ENCODE results near the gene EVA1C. TPM values are rescaled to one million over a fixed set of nuclear protein-coding genes. Genes with fewer than 3 reads are reported as not detected.
A peak's percentile ranks its signal among the peaks of the same experiment; 100 is the strongest.

Gene EVA1C
- total and polyA plus RNA-seq, 12 donors, result 12.1 to 42.9 (median 14.0) TPM

DNA sequence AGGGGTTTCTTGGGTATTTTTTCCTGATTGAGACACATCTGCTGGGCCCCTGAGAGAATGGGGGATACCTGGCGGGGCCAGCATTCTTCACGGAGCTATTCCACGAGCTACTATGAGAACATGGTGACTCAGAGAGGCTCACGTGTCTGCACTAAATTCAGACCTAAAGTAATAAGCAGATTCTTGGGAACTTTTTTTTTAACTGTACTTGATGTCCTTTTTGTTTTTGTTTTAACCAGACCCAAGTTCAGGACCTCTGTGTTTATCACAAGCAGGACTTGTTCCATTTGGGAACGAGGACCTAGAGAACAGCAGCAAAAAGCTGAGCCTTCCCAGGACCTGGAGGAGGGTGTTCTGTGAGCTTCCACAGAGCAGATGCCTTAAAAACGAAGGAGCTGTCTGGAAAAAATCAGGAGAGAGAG is 44.0 kb downstream of the EVA1C start:
- peak; percentile 14 to 85 (median 56) for ATAC-seq
- DNase-seq, result no peak
- intact Hi-C loops (cut with DNase I), result loop anchor here in 6 of 10 donors (5.0 kb wide), 3 partner anchors 34 to 44 kb away; partner anchors contain the start of gene EVA1C (in 3 of the 6)
- Histone ChIP-seq H3K4me1 (peaks cover 18 to 45% (median 30%) of the 10 kb centered on the region in 9 donors), H3K36me3 (peaks cover 0 to 73% (median 23%) of the 10 kb centered on the region in 9 donors), H3K27ac (peak overlapping the region; percentile 19 to 83 (median 64)), H3K9me3 (no peaks in the 10 kb centered on the region), H3K4me3 (no peak overlapping the region), H3K27me3 (no peaks in the 10 kb centered on the region)
- WGBS, 2 donors, result 49 to 71% methylated on average over 6 of the region's 6 CpGs
- TF ChIP-seq, protein P1, sequence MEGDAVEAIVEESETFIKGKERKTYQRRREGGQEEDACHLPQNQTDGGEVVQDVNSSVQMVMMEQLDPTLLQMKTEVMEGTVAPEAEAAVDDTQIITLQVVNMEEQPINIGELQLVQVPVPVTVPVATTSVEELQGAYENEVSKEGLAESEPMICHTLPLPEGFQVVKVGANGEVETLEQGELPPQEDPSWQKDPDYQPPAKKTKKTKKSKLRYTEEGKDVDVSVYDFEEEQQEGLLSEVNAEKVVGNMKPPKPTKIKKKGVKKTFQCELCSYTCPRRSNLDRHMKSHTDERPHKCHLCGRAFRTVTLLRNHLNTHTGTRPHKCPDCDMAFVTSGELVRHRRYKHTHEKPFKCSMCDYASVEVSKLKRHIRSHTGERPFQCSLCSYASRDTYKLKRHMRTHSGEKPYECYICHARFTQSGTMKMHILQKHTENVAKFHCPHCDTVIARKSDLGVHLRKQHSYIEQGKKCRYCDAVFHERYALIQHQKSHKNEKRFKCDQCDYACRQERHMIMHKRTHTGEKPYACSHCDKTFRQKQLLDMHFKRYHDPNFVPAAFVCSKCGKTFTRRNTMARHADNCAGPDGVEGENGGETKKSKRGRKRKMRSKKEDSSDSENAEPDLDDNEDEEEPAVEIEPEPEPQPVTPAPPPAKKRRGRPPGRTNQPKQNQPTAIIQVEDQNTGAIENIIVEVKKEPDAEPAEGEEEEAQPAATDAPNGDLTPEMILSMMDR (IDR thresholded peaks at IDR 0.05), result no peak

DNA sequence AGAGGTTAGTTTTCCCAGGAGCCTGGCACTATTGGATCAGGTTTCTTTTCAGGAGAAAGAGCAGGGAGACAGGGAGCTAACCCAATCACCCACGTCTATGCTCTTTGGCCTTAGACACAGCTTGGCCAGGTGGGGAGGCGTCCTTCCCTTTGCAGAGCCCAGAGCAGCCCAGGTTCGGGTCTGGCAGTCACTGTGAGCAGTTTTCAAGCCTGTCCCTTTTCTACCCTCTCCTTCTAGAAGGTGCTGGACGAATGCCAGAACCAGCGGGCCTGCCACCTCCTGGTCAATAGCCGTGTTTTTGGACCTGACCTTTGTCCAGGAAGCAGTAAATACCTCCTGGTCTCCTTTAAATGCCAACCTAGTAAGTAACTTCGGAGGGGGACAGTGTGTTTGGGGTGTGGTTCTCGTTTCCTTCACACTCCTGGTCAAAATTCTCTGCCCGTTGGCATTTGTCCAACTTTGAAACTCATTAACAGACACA is 44.9 kb downstream of the EVA1C start:
- 38 to 42% methylated on average over 9 of the region's 9 CpGs for whole genome bisulfite sequencing, 2 donors
- intact Hi-C loops (cut with DNase I), result loop anchor here in 6 of 10 donors (5.0 kb wide), 3 partner anchors 35 to 45 kb away; partner anchors contain the start of gene EVA1C (in 3 of the 6)
- H3K27ac ChIP-seq, result peak overlapping the region; percentile 27 to 83 (median 64)
- no peaks in the 10 kb centered on the region for H3K9me3 ChIP-seq
- peaks cover 0 to 81% (median 23%) of the 10 kb centered on the region in 9 donors for H3K36me3 ChIP-seq
- no peak overlapping the region for H3K4me3 ChIP-seq
- TF ChIP-seq, protein P1 (IDR thresholded peaks at IDR 0.05), result peak in 5 of 9 donors; percentile 8 to 43 (median 34)
- peak; percentile 36 to 52 for DNase-seq
- no peaks in the 10 kb centered on the region for H3K27me3 ChIP-seq
- peaks cover 15 to 36% (median 22%) of the 10 kb centered on the region in 9 donors for H3K4me1 ChIP-seq
- ATAC-seq, result peak in 7 of 8 donors; percentile 9 to 61 (median 32)

DNA sequence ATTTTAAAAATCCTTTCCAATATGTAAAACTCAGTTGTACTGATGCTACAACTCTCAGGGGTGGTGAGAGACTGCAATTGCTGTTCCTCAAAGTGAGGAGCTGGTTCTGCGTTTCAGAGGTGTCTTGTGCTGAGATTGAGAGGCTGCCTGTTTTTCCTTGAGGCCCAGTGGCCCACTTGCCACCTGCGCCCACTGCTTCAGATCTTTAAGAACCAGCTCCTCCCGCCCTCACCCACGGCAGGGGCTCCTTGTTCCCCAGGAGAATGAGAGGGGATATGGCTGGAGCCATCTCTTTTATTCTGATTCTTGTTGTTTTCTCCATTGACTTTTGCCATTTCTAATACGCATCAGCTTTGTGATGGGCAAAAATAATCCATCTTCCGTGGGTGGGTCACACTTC is 45.5 kb downstream of the EVA1C start:
- Histone ChIP-seq H3K27me3 (no peaks in the 10 kb centered on the region), H3K9me3 (no peaks in the 10 kb centered on the region), H3K36me3 (peaks cover 0 to 82% (median 23%) of the 10 kb centered on the region in 9 donors), H3K4me1 (peaks cover 15 to 31% (median 22%) of the 10 kb centered on the region in 9 donors), H3K27ac (peak overlapping the region in 8 of 10 donors; percentile 44 to 83 (median 64)), H3K4me3 (no peak overlapping the region)
- TF ChIP-seq, protein P1 (IDR thresholded peaks at IDR 0.05), result no peak
- WGBS, 2 donors, result 91 to 93% methylated on average over 6 of the region's 6 CpGs
- intact Hi-C loops (cut with DNase I), result loop anchor here in 6 of 10 donors (5.0 kb wide), 3 partner anchors 36 to 46 kb away; partner anchors contain the start of gene EVA1C (in 3 of the 6)
- ATAC-seq (no peak), DNase-seq (no peak)

DNA sequence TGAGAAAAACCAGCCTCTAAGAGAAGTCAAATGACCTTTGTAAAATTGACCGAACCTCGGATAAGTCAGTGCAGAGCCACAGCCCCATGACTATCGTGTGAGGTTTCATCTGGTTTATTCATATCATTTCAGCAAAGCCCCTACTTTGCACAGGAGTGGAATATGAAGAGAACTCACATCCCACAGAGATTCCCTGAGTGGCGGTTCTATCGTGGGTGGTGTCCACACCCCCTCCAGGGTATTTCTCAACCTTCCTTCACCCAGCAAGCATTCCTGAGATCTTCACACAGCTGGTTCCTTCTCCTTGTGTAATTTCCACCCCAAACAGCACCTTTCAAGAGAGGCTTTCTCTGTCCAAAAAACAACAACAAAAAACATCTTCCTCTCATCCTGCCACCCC is 47.5 kb downstream of the EVA1C start:
- H3K27me3 ChIP-seq, result no peaks in the 10 kb centered on the region
- no peaks in the 10 kb centered on the region for H3K9me3 ChIP-seq
- peaks cover 15 to 47% (median 22%) of the 10 kb centered on the region in 9 donors for H3K4me1 ChIP-seq
- DNase-seq, result no peak
- no peak for ATAC-seq
- WGBS, 2 donors, result 82 to 91% methylated on average over 5 of the region's 5 CpGs
- H3K27ac ChIP-seq, result no peak overlapping the region
- H3K36me3 ChIP-seq, result peaks cover 0 to 71% (median 27%) of the 10 kb centered on the region in 9 donors
- TF ChIP-seq, protein P1 (IDR thresholded peaks at IDR 0.05), result no peak
- no peak overlapping the region for H3K4me3 ChIP-seq
- intact Hi-C loops (cut with DNase I), result loop anchor here in 7 of 10 donors (5.0 kb wide), 4 partner anchors 38 to 153 kb away; partner anchors contain the start of gene EVA1C (in 3 of the 7)

Measured in heart right ventricle (tissue), 16 donors.